A673 (cell line): ENCODE results near the gene PPM1F.

Experiments used
- EZH2 ChIP-seq: fragments of 200-600 bp; sonication (generic); IDR thresholded peaks from 2 replicates; pipeline ENCODE4 v1.6.1; 2017; ENCODE audit warnings: borderline replicate concordance, low read depth, mild to moderate bottlenecking, mixed read lengths, antibody characterized with exemption, low read length; ENCODE audit not compliant: poor library complexity, severe bottlenecking
- TF ChIP-seq, protein P1 (sequence below): fragments of 300-800, 200-600 bp; sonication (generic); conservative IDR thresholded peaks from 2 replicates; pipeline ENCODE4 v1.5.1; 2017; ENCODE audit warnings: low read depth, mild to moderate bottlenecking, antibody characterized with exemption, low read length, moderate library complexity, mixed read lengths

DNA sequence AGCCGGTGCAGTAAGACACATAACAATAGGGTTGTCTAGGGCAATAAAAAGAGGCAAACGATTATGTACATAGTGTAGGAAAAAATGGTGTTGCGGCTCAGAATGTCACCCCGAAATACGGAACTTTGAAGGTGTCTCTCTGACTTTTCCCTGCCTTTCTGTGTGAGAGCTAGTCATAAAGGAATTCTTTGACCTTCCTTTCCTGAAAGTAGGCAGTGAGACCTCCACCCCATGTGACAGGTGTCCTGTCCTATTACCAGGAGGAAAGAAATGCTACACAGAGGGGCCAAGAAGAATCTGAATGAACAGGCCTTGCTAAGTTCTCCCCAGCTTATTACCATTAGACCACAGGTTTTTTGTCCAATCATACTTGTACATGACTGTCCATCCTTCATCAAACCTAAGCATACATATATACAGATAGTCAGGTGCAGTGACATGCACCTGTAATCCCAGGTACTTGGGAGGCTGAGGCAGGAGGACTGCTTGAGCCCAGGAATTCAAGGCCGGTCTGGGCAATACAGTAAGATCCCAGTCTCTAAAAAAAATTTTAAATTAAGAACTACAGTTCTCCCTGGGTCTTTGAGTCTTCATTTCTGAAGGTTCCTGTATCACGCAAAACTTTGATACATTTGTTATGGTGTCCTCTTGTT, 46.1 kb upstream of the PPM1F start:
- TF ChIP-seq, protein P1, sequence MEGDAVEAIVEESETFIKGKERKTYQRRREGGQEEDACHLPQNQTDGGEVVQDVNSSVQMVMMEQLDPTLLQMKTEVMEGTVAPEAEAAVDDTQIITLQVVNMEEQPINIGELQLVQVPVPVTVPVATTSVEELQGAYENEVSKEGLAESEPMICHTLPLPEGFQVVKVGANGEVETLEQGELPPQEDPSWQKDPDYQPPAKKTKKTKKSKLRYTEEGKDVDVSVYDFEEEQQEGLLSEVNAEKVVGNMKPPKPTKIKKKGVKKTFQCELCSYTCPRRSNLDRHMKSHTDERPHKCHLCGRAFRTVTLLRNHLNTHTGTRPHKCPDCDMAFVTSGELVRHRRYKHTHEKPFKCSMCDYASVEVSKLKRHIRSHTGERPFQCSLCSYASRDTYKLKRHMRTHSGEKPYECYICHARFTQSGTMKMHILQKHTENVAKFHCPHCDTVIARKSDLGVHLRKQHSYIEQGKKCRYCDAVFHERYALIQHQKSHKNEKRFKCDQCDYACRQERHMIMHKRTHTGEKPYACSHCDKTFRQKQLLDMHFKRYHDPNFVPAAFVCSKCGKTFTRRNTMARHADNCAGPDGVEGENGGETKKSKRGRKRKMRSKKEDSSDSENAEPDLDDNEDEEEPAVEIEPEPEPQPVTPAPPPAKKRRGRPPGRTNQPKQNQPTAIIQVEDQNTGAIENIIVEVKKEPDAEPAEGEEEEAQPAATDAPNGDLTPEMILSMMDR = no peak
- no peak for TF ChIP-seq EZH2
